ENCODE results near the gene ADRB1.

Gene ADRB1

GRCh38 chr10:114026189-114027040 lies 17.3 kb upstream of the ADRB1 start:
- no peaks in the 10 kb centered on the region for H3K27me3 ChIP-seq (replicated peaks)
- peak overlapping the region; percentile 87 for H3K27ac ChIP-seq
- DNase-seq: peak; percentile 78
- H3K36me3 ChIP-seq (replicated peaks): no peaks in the 10 kb centered on the region
- in situ Hi-C loops (cut with HindIII; ENCODE audit: low pct_ligation_motif_present, low sequenced_read_pairs): no loop called here
- H3K4me3 ChIP-seq (ENCODE audit: low read depth, low read length): peak overlapping the region; percentile 2
- no peak for TF ChIP-seq CTCF (IDR thresholded peaks at IDR 0.05; ENCODE audit: low read depth, low read length, missing control alignments)

GRCh38 chr10:114027041-114027394 lies 16.6 kb upstream of the ADRB1 start:
- H3K36me3 ChIP-seq (replicated peaks): no peaks in the 10 kb centered on the region
- H3K4me3 ChIP-seq (ENCODE audit: low read depth, low read length): no peak overlapping the region
- in situ Hi-C loops (cut with HindIII; ENCODE audit: low pct_ligation_motif_present, low sequenced_read_pairs): no loop called here
- TF ChIP-seq CTCF (IDR thresholded peaks at IDR 0.05; ENCODE audit: low read depth, low read length, missing control alignments): no peak
- no peak for DNase-seq
- peak overlapping the region; percentile 87 for H3K27ac ChIP-seq
- H3K27me3 ChIP-seq (replicated peaks): no peaks in the 10 kb centered on the region

- no peaks in the 10 kb centered on the region for H3K27me3 ChIP-seq (replicated peaks)
- no peak for DNase-seq
- in situ Hi-C loops (cut with HindIII; ENCODE audit: low pct_ligation_motif_present, low sequenced_read_pairs): no loop called here
- H3K27ac ChIP-seq: no peak overlapping the region
- TF ChIP-seq CTCF (IDR thresholded peaks at IDR 0.05; ENCODE audit: low read depth, low read length, missing control alignments): no peak
- no peak overlapping the region for H3K4me3 ChIP-seq (ENCODE audit: low read depth, low read length)
- no peaks in the 10 kb centered on the region for H3K36me3 ChIP-seq (replicated peaks)
Measured at GRCh38 chr10:114027951-114028350, 15.7 kb upstream of the ADRB1 start.

- TF ChIP-seq CTCF (IDR thresholded peaks at IDR 0.05; ENCODE audit: low read depth, low read length, missing control alignments): no peak
- Histone ChIP-seq H3K27ac (no peak overlapping the region), H3K36me3 (replicated peaks) (no peaks in the 10 kb centered on the region), H3K27me3 (replicated peaks) (no peaks in the 10 kb centered on the region), H3K4me3 (ENCODE audit: low read depth, low read length) (no peak overlapping the region)
- in situ Hi-C loops (cut with HindIII; ENCODE audit: low pct_ligation_motif_present, low sequenced_read_pairs): no loop called here
- DNase-seq: no peak
Measured at GRCh38 chr10:114028425-114028824, 15.2 kb upstream of the ADRB1 start.

GRCh38 chr10:114029655-114030054 lies 14.0 kb upstream of the ADRB1 start:
- H3K27me3 ChIP-seq (replicated peaks): no peaks in the 10 kb centered on the region
- H3K4me3 ChIP-seq (ENCODE audit: low read depth, low read length): no peak overlapping the region
- no peak for TF ChIP-seq CTCF (IDR thresholded peaks at IDR 0.05; ENCODE audit: low read depth, low read length, missing control alignments)
- H3K36me3 ChIP-seq (replicated peaks): no peaks in the 10 kb centered on the region
- DNase-seq: no peak
- in situ Hi-C loops (cut with HindIII; ENCODE audit: low pct_ligation_motif_present, low sequenced_read_pairs): no loop called here
- H3K27ac ChIP-seq: no peak overlapping the region

- no peaks in the 10 kb centered on the region for H3K36me3 ChIP-seq (replicated peaks)
- DNase-seq: no peak
- no peak overlapping the region for H3K27ac ChIP-seq
Measured at GRCh38 chr10:114030140-114030539, 13.5 kb upstream of the ADRB1 start.

More at GRCh38 chr10:114030140-114030539, 13.5 kb upstream of the ADRB1 start:
- Histone ChIP-seq H3K27me3 (replicated peaks) (no peaks in the 10 kb centered on the region), H3K4me3 (ENCODE audit: low read depth, low read length) (no peak overlapping the region)
- in situ Hi-C loops (cut with HindIII; ENCODE audit: low pct_ligation_motif_present, low sequenced_read_pairs): no loop called here
- TF ChIP-seq CTCF (IDR thresholded peaks at IDR 0.05; ENCODE audit: low read depth, low read length, missing control alignments): no peak
